Measurements from ENCODE around the gene MOB4.
"Not testable (repeated sequence)": the region's sequence is repeated elsewhere in the genome, so short reads cannot be mapped to it uniquely, and the experiment has no call there.

MOB4 gene

GRCh38 chr2:197515739-197516392 is at the start of gene MOB4:
Gene MOB4 (plus strand): TSS chr2:197516066. CDS start chr2:197516087, 21 bp downstream.
- peak; percentile 95 for DNase-seq

DNA sequence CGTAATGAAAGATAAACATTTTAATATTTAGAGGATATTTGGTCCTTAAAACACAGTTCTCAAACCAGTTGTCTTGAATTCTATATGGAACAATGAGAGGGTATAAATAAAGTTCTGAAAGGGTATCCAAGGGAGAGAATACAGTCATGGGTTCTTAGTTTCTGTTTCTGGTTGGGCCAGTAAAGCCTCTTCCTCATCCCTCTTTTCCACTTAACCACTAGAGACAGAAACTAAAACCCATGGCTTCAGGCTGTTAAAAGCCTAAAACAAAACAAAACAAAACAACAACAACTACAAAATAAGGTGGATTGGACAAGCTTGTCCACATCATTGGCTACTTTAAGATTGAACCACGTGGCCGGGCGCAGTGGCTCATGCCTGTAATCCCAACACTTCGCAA is 43.7 kb upstream of the MOB4 start:
- no peak for DNase-seq

DNA sequence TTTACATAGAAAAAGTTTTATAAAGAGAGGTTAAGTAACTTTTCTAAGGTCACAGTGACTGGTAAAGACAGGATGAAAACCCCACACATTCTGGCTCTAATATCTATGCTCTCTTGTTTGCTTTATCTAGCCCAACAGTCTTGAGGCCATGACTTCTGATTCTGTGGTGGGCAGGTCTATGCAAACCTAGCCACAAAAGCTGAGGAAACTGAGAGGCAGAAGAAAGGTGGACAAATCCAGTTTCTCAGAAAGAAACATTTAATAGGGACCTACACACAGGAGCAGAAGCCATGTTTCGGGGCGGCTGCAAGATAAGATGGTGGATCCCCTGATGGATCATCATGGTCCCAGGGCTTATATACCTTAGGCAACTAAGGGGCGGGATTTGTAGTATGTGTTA is 38.1 kb upstream of the MOB4 start:
- no peak for DNase-seq

GRCh38 chr2:197480165-197481036 is 35.5 kb upstream of the MOB4 start:
- no peak for DNase-seq

DNA sequence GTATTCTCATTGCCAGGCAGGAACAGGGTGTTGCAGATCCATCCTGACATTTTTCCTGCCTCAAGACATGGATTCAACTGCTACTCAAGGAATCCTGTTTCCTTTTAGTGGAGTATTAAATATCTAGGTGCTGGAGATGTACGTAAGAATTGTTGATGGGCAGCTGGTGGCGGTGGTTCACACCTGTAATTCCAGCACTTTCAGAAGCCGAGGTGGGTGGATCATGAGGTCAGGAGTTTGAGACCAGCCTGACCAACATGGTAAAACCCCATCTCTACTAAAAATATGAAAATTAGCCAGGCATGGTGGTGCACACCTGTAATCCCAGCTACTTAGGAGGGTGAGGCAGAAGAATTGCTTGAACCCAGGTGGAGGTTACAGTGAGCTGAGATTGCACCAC is 31.6 kb upstream of the MOB4 start:
- DNase-seq, result not testable (repeated sequence)

DNA sequence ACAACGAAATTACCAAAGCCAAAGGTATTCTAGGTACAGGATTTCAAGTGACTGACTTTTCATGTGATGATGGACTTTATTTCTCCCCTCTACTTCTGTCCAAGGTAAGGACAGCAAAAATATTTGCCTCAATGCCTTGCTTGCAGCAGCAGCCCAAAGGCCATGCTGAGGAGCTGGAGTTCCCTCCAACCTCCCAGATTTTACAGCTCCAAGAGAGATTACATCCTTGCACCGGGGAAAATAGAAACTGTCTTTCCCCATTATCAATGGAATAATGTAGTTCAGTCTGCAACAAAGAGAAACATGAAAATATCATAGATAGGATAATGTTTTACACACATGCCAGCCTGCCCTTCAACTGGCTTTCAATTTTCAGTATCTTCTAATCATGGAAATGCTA is 29.7 kb upstream of the MOB4 start:
- DNase-seq, result no peak

DNA sequence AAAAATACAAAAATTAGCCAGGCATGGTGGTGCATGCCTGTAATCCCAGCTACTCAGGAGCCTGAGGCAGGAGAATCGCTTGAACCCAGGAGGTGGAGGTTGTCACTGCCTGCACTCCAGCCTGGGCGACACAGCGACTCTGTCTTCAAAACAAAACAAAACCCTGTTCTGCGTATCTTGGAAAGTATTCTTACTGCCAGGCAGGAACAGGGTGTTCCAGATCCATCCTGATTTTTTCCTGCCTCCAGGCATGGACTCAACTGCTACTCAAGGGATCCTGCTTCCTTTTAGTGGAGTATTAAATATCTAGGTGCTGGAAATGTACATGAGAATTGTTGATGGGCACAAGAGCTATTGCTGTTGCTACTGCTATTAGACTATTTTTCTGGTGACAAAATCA is 28.5 kb upstream of the MOB4 start:
- DNase-seq, result no peak

- no peak for DNase-seq
These were observed 20.3 kb upstream of the MOB4 start for GRCh38 chr2:197495433-197496134.

DNA sequence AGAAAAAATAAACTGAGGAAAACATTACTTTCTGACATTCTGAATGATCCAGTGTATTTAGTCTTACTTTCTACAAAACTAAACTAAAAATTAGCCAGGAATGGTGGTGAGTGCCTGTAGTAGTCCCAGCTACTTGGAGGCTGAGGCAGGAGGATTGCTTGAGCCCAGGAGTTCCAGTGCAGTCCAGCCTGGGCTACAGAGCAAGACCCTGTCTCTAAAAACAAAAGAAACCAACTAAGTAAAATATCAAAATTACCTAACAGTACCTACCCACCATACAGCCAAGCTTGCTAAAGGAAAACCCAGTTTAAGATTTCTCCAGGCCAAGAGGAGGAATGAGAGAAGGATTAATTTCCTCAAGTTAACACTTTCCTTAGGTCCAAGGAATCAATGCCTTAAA is 19.2 kb upstream of the MOB4 start:
- no peak for DNase-seq

- no peak for DNase-seq
These were observed 18.5 kb upstream of the MOB4 start for GRCh38 chr2:197497326-197497725.

- DNase-seq, result no peak
These were observed 17.5 kb upstream of the MOB4 start for GRCh38 chr2:197498235-197498936.

DNA sequence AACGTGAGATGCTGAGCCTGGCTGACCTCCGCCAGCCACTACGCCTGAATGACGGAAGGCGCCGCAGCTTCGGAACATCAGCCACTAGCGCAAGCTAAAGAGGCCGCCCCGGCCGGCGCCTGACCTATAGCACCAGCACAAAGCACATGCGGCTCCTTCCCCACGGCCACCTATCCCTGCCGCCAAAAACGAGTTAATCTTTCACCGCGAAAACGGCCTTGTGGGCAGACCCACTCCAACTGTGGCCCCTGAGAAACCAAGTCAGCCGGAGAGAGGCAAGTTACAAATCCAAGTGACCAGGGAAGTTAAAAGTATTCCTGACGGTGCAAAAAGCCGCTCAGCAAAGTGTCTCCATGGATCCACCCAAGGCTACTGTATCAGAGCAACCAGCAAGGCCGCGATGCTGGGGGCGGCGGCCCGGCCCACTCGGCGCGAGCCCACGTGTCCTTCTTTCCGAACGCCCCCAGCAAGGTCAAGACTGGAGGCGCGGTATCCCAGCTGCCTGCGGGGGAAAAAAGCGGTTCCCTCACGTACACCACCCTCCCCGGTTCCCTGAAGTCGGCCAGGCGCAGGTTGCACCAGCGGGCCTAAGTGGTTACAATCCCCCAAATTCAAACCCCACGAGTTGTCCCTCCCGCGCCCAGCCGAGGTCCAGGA is 16.8 kb upstream of the MOB4 start:
- DNase-seq, result peak; percentile 64

- peak; percentile 99 for DNase-seq
These were observed 16.0 kb upstream of the MOB4 start, which contains the start of the genes HSPD1 and HSPE1 for GRCh38 chr2:197499594-197500502. Gene HSPD1 (minus strand): TSS chr2:197499840. CDS start chr2:197498848, 992 bp downstream. Gene HSPE1 (plus strand): TSS chr2:197500379. CDS start chr2:197500437, 58 bp downstream.

DNA sequence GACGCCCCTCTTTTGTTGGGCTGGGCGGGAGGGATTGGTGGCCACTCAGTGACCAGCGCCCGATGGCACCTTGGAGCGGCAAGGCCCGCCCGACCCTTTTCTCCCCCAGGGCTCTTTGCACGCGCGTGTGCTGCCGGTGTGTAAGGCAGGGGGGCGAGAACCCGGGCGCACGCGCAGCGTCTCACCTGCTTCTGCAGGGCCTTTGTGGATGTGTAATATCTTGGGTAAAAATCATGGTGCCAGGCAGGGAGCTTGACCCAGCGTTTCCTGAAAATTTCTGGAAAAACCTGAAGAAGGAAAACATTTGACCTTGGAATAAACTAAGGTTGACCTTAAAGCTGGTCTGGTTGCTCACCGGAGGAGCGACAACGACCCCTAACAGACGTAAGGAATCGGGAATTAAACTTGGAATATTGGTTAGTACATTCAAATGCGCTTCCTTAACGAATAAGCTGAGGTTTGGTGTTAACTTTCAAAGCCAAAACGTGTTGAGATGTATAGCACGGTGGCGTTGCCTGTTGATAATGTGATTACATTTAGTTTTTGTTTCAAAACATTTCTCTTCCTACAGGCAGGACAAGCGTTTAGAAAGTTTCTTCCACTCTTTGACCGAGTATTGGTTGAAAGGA is 15.2 kb upstream of the MOB4 start:
- no peak for DNase-seq

GRCh38 chr2:197502201-197502600 is 13.7 kb upstream of the MOB4 start:
- no peak for DNase-seq

GRCh38 chr2:197502685-197503084 is 13.2 kb upstream of the MOB4 start:
- DNase-seq, result no peak

DNA sequence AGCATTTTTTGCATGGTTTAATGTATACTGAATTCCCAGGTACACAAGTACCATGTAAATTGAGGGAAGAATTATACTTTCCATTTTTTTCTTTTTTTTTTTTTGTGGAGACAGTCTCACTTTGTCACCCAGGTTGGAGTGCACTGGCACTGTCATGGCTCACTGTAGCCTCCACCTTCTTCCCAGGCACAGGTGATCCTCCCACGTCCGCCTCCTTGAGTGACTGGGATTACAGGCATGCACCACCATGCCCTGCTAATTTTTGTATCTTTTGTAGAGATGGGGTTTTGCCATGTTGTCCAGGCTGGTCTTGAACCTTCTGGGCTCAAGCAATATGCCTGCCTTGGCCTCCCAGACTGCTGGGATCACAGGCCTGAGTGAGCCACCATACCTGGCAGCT is 11.9 kb upstream of the MOB4 start:
- DNase-seq, result no peak

DNA sequence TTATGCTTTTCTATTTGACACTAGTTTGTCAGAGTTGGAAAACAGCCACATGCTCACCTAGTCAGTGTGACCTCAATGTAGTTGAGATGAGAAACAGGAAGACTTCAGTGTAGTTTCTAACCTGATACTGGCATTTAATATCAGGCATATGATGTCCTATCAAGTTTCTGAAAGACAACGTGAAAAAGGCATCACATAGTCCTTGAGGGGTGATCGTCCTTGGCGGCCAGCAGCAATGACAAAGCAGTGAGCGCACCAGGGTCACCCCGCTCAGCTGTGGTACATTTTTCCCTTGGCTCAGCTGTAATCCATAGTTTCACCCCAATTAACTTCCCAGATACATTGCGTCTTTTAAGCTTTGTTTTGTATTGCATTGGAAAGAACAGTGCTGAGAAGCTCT is 11.4 kb upstream of the MOB4 start:
- DNase-seq, result no peak

DNA sequence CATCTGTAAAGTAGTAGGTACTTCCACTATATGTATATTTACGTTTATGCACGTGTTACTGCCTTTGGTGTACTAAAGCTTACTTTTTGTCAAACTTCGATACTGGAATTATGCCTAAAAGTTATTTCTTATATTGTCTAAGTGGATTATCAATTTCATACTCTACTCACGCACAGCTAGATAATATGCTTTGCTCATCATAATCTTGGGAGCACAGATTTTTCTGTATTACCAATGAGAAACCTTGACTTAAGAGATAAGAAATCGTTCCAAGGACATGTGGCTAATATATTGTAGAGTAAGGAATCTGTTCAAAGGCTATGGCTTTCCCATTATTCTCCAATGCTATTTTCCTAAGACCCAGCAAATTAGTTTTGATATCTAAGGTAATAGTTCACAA is 9.2 kb upstream of the MOB4 start:
- DNase-seq, result no peak

DNA sequence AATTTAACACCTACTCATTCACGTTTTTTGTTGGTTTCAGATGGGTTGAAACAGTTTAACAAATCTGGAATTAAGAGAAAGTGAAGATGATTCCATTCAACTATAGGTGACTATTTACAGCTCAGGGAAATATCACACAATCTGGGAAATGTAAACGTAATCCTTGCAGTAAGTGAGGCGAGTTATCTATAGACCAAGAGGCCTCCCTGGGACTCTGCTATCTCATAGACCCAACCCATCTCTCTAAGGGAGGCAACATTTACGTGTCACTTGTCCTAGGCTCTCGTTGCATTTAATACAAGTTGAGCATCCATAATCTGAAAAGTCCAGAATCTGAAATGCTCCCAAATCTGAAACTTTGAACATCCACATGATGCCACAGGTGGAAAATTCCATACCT is 2.0 kb upstream of the MOB4 start:
- no peak for DNase-seq

DNA sequence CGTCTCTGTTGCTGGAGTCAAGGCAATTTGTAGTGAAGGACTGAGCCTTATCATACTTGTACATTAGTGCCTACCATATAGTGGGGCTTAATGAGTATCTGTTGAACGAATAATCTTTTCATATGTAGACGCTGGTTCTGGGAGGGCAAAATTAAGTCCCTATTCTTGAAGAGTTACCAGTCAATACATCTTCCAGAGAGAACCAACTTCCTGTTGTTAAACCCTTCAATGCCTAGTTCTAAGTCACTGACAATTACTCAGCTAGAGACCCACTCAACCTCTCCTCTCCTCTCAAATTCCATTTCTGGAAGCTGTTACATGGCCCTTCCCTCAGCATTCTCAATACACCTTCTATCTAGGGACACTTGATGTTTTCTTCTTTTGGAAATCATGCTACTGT is 1.1 kb upstream of the MOB4 start:
- DNase-seq, result no peak

All from HCEC 1CT (cell line).